Tongue (tissue), 2 donors: Measurements from ENCODE around the gene IZUMO1. TPM values are rescaled to one million over a fixed set of nuclear protein-coding genes. Genes with fewer than 3 reads are reported as not detected.
"Not testable (repeated sequence)": the region's sequence is repeated elsewhere in the genome, so short reads cannot be mapped to it uniquely, and the experiment has no call there.

Experiments used
- DNase-seq: peaks from one replicate; pipeline ENCODE4 v3.0.0-alpha.2; 2015
- total RNA-seq: library from RNA; depleted of rRNA; stranded (reverse); fragments of >200 nt; gene quantifications from one replicate; pipeline ENCODE4 v1.2.3, GENCODE V29; 2014

The IZUMO1 gene
- total RNA-seq, 1 donor from 2014 or later, result not detected

DNA sequence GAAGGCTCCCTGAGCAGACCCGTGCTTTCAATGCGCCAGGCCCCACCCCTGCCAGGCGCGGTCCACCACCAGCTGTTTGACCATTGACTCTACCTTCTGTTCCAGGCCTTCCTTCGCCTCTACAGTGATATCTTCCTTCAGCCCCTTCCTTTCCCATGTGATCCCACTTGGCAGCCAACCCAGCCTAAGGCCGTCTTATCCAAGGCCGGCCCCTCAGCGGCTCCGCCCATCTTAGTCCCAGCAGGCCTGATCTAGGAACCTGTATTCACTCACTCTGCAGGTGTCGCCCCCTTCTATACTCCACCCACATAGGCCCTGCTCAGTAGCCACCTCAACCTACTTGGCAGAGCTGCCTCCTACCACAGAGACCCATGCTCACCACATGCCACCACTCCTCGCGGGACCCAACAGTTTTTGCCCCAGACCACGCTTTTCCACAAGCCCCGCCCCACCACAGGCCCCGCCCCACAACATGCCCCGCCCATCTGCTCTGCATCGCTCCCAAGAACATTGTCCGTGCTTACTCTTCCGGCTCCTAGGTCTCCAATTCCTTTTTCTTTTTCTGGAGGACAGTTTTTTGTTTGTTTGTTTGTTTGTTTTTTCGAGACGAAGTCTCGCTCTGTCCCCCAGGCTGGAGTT lies 9.2 kb downstream of the IZUMO1 start:
- DNase-seq, result peak; percentile 73

DNA sequence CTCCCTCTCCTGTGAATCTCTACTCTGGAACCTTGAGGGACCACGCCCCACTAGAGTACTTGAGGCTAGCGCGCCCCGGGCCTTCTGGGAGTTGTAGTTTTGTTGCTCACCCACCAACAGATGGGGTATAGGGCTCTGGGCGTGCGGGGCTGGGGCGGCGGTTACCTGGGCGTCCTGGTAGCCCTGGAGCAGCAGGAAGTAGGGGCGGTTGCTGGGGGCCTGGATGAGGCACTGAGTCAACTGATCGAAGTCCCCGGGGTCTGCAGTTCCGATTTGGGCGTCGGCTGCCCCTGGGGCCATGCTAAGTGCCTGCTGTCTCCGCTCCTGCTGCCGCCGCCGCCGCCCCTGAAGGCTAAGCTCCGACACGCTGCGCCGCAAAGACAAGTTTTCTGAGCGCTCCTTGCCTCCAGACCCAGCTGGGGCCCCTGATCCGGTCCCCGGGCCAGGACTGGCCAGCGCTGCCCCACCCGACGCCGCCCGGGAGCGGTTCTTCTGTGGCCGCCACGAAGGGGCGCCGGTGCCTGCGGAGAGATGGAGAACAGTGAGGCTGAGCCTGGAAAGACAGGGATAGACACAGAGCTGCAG lies 11.6 kb downstream of the IZUMO1 start:
- peak; percentile 77 for DNase-seq

DNA sequence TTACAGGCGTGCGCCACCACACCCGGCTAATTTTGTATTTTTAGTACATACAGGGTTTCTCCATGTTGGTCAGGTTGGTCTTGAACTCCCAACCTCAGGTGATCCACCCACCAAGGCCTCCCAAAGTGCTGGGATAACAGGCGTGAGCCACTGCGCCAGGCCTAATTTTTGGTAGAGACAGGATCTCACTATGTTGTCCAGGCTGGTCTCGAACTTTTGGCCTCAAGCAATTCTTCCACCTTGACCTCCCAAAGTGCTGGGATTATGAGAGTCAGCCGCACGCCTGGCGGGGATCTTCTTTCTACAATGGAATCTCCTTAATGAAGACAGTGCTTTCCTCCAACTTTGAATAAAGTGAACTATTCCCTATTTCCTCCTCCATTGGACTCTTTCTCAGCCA lies 12.1 kb downstream of the IZUMO1 start:
- DNase-seq, result no peak

DNA sequence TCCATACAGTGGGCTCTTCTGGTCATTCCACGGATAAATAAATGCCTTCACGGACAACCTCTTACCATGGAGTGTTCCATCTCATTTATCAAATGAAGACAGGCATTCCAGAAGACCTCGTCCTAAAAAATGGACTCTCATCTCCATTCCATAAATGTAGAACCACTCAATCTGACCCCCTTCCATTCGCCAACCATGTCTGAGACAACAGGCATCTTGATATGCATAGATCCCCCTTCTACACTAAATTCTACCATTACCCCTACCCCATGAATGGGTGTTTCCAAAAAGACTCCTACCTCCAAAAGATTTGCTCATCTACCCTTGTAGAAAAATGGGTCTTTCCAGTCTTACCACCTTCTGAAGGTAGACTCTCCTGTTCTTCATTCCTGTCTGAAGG lies 15.3 kb downstream of the IZUMO1 start:
- DNase-seq, result no peak

DNA sequence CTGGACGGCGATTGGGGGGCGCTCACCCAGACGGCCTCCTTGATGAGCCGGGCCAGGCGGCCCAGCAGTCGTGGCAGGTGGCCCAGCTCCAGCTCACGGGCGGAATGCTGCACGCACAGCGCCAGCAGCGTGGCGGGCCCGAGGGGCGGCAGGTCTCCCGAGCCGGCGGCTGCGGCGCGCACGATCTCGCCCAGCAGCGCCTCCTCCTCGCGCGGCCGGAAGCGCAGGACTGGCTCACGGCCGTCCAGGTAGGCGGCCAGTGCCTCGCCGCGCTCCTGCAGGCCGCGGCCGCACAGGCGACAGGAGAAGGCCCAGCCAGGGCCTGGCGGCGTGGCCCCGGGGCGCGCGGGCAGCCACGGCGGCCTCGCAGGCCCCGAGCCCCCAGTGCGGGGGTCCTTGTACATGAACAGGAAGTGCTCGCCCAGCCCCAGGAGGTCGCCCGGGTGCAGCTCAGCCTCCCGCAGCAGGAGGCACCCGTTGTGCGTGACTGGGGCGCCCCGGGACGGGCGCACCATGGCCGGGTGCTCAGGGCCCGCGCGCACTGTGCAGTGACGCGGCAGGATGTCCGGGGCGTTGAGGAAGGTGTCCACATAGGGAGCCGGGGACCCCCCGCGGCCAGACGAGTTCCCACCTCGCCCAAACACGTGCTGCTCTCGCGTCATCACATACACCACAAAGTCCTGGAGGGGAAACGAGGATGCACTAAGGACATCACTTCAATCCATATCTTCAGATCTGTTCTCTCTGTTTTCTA lies 17.6 kb downstream of the IZUMO1 start:
- peak; percentile 18 for DNase-seq

DNA sequence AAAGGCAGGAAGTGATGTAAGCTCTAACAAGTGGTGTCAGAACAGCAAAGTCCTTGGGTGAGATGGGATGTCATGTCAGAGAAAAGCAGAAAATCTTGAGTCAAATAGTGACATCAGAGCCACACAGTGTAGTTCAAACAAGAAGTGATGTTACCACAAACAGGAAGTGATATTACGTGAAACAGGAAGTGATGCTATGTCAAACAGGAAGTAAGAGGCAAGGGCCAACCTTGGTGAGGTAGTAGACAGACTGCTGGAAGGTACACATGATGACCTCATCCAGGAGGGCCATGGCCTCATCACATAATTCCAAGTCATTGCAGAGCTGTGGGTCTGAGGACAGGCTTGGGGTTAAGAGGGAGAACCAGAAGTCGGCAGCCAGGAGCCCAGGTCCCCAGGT lies 20.2 kb downstream of the IZUMO1 start:
- DNase-seq, result no peak

DNA sequence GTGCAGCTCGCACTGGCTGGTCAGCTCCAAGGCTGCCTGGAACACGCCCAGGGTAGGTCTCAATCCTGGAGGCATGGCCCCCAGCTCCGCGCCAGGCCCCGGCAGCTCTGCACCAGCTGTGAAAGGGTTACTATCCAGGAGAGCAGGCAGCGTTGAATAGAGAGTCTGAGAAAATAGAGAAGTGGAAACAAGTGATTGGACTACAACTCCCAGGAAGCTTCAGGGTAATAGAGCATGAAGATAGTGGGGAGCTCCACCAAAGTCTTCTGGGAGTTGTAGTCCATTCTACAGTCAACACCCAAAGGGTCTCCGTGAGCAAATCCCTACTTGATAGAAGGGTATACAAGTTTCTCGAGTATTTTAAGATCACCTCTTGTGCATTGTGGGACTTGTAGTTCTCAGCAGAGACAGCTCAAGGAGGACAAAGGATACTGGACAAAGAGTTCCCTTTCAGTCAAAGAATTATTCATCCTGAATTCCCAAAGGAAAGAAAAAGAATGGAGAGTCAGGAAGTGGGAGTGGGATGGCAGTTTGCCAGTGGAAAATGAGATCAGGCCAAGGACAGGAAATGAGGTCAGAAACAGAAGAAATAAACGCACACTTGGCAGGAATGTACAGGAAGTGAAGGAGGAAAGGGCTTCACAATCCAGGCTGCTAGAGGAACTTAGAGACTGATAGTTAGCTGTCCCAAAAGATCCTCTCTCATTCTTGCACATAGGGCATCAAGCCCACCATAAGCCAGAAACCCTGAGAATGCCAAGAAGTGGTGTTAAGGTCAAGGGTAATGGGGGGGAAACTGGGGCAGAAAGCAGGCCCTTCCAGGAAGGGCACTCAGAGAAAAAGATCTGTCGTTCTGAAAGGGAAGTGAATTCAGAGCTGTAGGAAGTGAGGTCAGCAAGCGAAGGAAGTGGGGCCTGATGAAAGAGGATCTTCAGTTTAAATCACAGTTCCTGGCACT lies 21.6 kb downstream of the IZUMO1 start:
- peak; percentile 93 for DNase-seq

DNA sequence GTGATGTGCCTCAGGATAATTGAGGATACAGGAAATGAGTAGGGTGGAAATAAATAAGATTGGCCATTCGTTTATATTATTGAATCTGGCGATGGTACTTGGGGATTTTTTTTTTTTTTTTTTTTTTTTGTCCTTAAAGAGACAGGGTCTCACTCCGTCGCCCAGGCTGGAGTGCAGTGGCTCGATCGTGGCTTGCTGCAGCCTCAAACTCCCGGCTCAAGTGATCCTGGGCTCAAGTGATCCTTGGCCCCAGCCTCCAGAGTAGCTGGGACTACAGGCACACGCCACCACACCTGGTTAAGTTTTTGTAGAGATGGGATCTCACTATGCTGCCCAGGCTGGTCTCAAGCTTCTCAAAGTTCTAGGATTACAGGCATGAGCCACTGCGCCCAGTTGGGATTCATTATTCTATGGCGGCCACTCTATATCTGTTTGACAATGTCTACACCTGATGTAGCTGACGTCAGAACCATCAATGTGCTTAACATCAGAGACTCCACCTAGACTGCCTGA lies 24.5 kb downstream of the IZUMO1 start:
- no peak for DNase-seq

DNA sequence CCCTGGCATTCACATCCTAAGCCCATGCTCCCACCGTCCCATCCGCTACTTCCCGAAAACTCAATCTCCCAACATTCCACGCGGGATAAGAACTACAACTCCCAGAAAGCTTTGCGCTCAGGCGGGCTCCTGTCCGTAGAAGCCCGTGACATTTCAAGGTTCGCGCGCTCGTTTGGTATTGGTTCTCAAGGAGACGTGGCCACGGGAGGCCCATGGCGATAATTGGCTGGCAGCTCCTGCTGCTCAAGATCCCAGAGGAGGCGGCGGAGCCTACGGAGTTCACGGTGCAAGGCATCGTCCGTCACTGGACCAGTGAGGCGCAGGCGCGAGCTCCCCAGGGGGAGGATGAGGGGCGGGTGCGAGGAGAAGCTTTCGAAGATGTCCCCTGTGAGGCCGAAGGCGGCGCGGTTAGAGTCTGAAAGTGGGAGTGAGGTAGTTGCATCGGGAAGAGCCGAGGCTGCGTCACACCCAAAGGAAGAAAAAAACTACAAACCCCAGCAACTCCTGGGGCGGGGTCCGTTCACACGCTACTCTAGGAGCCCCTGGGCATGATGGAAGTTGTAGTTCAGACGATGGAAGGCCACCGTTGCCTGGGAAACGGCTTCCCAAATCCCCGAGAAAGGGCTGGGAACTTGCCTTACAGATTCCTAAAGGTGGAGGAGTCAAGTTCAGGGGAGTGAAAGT lies 26.0 kb downstream of the IZUMO1 start:
- peak; percentile 100 for DNase-seq

DNA sequence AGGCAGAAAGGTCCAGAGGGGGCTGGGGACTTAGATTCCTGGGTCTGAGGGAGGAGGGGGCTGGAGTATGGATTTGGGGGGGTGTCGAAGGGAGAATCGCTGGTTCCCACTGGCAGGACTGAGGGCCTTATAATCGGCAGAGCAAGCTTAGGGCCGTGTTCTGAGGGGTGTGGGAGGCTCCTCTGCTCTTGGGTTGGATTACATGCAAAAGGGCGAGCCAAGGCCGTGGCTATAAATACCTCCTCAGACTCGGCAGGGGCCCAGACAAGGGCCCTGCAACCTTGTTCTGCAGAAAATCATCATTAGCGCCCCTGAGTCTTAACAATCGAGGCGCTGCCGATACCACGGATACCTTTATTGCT lies 26.5 kb downstream of the IZUMO1 start:
- no peak for DNase-seq

DNA sequence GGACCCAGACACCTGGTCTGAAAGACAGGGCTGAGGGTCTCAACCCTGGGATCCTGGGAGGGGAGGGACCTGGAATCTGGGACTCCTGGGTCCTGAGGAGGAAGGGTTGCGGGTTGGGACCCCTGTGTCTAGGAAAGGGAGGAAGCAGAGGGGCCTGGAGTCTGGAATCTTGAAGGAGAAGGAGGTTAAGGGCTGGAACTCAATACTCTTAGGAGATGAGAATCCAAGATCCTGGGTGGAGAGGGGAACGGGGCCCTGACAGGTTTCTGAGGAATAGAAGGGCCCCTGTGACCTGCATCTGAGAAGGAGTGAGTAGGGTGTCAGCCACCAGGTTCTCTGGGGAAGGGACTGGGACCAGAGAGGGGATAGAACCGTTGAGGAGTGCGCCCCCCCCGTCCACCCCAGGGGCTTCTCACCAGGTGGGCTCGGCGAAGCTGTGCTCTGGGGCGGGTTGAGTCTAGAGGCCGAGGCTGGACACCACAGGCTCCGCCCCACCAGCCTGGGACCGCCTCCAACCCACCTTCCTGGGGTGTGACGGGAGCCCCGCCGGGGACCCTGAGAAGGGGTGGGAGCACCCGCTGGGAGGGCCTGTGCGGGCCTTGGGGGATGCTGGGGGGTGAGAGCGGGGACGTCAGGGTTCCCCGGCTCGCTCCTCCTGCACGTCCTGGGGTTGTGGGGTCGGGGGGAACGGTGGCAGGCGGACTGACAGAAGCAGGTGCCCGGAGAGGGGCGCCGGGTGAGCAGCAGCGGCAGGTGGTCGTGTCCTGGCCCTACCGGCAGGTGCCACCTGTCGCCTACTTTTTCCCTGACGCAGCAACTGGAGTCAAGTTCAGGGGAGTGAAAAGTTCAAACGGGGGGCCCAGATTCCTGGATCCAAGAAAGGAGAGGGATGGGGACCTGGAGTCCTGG lies 27.2 kb downstream of the IZUMO1 start, which contains the start of gene MAMSTR:
Gene MAMSTR (minus strand): TSS at position 463 of the 909 bp plus-strand sequence. CDS start 694 bp downstream, outside the sequence.
- peak; percentile 94 for DNase-seq

DNA sequence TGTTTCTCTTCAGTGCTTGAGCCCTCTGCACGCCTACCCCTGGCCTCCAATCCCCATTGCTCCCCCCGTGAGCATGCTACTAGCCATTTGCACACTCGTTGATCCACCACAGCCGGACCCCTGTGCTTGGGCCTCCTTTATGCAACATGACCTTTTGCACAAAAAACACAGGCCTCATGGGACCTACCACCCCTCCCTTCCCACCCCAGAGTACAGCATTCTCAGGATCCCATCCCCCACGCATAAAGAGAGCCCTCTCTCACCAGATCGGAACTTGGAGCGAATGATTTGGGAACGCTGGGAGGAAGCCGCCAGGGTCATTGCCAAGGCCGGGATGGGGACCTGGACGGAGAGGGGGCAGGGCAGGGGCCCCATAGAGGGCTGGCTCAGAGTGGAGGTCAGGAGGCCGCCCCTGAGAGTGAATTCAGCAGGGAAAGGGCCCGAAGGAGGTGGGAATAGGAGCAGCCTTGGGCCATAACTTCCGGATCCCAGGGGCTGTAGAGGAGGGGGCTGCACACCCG lies 27.9 kb downstream of the IZUMO1 start:
- no peak for DNase-seq

DNA sequence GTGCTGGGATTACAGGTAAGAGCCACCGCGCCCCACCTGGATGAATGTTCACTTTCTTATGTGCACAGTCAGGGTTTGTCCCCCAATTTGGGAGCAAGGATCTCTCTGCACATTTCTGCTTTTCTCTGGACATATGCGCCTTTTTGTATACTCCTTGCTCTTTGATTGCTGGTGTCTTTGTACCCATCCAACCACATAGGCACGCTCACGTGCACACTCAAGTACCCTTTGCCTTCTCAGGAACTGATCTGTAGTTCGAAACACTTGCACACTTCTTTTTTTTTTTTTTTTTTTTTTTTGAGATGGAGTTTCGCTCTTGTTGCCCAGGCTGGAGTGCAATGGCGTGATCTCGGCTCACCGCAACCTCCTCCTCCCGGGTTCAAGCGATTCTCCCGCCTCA lies 28.6 kb downstream of the IZUMO1 start:
- not testable (repeated sequence) for DNase-seq

DNA sequence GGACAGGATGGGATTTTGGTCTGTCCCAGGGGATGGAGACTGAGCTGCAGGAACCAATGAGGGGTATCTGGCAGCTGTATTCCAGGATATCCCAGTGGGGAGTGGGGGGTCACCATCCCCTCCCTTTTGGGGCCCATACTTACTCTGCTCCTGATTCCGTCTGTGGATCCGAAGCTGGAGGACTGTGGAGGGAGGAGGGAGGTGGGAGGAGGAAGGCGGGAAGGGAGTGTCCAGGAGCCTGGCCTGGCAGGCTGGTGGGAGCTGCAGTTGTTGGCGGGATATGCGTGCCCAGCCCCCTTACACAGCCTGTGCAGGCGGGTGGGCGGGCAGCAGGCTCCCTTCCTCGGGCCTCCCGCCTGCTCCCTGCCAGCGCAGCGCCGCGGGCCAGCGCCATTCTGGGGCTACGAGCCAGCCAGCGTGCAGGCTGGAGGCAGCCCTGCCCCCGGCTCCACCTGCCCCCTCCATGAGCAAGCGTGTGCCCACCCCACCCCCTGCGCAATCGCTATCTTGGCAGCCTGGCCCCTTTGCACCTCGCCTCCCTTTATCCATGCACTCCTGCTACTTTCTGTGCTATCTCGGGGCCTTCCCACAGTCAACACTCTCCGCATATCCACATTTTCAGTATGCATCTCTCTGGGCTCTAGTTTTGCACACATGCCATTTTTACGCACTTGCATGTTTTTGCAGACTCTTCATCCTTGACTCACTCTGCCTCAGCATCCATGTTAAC lies 30.0 kb downstream of the IZUMO1 start:
- DNase-seq, result peak; percentile 96

DNA sequence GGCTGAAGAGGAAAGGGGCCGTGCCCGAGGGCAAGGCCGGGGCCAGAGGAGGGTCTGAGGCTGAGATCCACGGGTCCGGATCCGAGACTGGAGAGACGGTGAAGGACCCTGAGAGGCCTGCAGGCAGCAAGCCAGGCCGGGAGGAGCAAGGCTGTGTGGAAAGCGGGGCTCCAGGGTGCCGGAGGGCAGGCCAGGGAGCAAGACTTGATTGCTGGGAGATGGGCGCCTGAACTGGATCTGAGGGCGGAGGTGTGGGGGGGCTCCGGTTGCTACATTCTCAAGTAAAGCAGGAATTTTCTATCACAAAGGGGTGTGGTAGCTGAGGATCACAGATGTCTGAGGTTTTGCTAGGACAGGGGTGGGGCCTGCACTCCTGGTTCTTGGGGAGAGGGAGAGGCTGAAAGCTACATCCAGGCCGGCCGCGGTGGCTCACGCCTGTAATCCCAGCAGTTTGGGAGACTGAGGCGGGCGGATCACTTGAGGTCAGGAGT lies 31.0 kb downstream of the IZUMO1 start:
- no peak for DNase-seq

DNA sequence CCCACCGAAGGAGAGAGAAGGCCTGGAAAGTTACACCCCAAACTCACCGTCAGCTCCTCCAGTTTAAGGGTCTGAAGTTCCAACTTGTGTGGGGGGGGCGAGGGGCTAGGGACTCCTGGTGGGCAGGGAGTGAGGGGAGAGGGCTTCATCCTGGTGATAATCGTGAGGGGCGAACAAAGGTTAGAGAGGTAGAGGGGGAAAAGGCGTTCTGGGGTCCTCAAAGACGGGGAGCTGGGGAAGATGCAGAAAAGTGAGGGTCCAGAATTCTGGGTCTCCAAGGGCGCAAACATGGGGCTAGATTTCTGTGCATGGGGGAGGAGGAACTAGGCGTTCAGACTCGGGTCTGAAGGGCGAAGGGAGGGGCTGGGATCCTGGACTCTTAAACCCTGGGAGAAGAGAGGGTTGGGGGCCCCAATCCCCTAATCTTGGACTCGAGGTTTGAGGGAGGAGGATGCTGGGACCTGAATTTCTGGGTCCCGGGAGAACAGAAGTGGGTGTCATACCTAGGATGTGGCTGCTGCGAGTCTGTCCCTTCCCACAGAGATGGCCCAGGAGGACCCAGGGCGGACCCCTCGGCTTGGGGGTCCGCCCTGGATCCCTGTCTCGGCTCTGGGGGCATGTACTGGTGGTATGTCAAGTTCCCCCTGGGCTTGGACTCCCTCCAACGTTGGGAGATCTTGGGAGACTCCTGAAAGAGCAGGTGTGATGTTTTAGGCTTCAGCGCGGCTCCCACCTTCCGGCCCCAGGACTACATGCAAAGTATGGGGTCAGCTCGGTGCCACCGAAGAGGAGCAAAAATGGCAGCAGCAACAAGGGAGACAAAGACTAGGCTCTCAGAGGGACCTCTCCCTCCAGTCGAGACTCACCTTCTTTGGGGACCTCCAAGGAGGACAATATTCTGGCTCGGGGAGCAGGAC lies 31.7 kb downstream of the IZUMO1 start:
- DNase-seq, result no peak

DNA sequence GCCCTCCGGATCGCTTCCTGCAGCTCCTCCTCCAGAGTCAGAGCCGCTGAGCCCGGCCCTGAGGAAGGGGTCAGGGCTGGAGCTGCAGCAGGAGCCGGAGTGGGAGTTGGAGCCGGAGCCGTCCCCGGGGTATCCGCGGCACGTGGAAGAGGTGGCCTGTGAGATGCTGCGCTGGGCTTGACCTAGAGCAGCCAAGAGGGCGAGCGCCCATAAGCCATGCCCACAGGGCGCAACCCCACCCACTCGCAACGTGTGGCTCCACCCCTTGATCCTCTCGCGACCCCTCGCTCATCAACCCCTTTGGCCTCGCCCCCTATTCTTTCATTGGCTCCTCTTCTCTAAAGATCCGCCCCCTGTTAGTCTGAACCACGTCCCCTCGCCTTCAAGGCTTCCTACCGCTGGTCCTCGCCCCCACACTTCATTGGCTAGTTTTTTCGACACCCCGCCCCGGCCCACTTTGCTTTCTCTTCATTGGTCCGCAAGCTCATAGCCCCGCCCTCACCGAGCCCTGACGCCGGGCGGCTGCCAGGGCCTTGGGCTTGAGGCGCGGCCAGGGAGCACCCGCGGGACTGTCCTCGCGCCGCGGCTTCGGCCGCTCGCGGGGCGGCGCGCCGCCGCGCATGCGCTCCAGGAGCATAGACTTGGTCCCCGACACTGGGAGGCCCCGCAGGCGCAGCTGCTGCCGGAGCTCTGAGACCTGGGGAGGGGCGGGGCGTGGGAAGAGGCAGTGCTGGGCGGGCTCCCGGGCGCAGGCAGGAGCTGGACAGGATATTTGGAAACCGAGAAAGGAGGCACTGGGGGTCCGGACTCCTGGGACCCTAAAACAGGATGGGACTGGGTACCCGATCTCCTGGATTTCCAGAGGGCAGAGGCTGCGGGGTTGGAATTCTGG lies 32.6 kb downstream of the IZUMO1 start:
- DNase-seq, result peak; percentile 100
